Mucosa of descending colon (tissue), 3 donors: ENCODE results near the gene CSTF1. TPM values are rescaled to one million over a fixed set of nuclear protein-coding genes. Genes with fewer than 3 reads are reported as not detected.
A peak's percentile ranks its signal among the peaks of the same experiment; 100 is the strongest.

Experiments used
- ATAC-seq: fragments of 200-7000 bp; cut with Tn5 transposase; one replicate; pipeline ENCODE4 v1.9.1; 2020; ENCODE audit warnings: mild to moderate bottlenecking, moderate library complexity
- DNase-seq, 3 donors: peaks; one replicate each; pipeline ENCODE4 v3.0.0-alpha.2; 2020
- H3K36me3 ChIP-seq: fragments of 200-600 bp; one replicate; pipeline ENCODE4 v1.8.0; 2021; ENCODE audit warnings: low read depth, mild to moderate bottlenecking
- H3K4me1 ChIP-seq: fragments of 200-600 bp; one replicate; pipeline ENCODE4 v1.8.0; 2021; ENCODE audit warnings: low read depth, mild to moderate bottlenecking
- H3K4me3 ChIP-seq: fragments of 200-600 bp; one replicate; pipeline ENCODE4 v1.8.0; 2021; ENCODE audit warnings: mild to moderate bottlenecking
- H3K9me3 ChIP-seq: fragments of 200-600 bp; one replicate; pipeline ENCODE4 v1.8.0; 2021; ENCODE audit warnings: mild to moderate bottlenecking
- CTCF ChIP-seq: fragments of 200-600 bp; IDR thresholded peaks from one replicate; pipeline ENCODE4 v1.8.0; 2022; ENCODE audit warnings: antibody characterized with exemption, mild to moderate bottlenecking
- intact Hi-C, 2 donors: fragments of 100-400 bp; cut with DNase I in 1 of 2; cut with micrococcal nuclease in 1 of 2; formaldehyde crosslinking; loops; one replicate each; pipeline versions ENCODE4 v1.11.0 to v1.11.1; 2022; cut with DNase I, micrococcal nuclease
- long read RNA-seq, 2 donors: library from polyadenylated mRNA; unstranded; transcript quantifications; one replicate each; pipeline ENCODE4 v2.0.0, GENCODE V29; 2019 to 2021
- total RNA-seq, 3 donors: library from RNA; stranded (reverse); fragmentation: NEBNext Ultra II Directional in 2 of 3; extraction: Animal tissue kit (Norgen Biotek cat#: 25700) in 2 of 3; gene quantifications; one replicate each; pipeline versions ENCODE4 v1.2.1 to v1.2.4, GENCODE V29; 2021 to 2023
- donor health status: DM: no; HTN: no; CAD: no; lungs with moderate emphysema.
- donor health status: DM: no; HTN: no; CAD: no.
- donor health status: DM: no; HTN: yes; CAD: no.

Gene CSTF1
- total RNA-seq = 10 to 100 TPM; 23.0 to 27.3 (median 25.2) TPM
- long read RNA-seq, donor 1, full-length matches to known transcripts = 9 of 15 reads
- long read RNA-seq, donor 1, partial matches to known transcripts = 1 of 15 reads
- long read RNA-seq, donor 1, other reads (novel, unspliced or antisense) = 5 of 15 reads
- long read RNA-seq, donor 2, full-length matches to known transcripts = 6 of 13 reads
- long read RNA-seq, donor 2, partial matches to known transcripts = 1 of 13 reads
- long read RNA-seq, donor 2, other reads (novel, unspliced or antisense) = 6 of 13 reads

GRCh38 chr20:56392132-56392880 lies at the start of gene CSTF1, which contains the start of gene AURKA:
CSTF1 (plus strand) TSS chr20:56392645; CDS start chr20:56395553, 2,908 bp downstream.
AURKA (minus strand) TSS chr20:56392215; CDS start chr20:56388197, 4,018 bp downstream.
- no peaks in the 10 kb centered on the region for H3K9me3 ChIP-seq
- DNase-seq (peak; percentile 99 to 100 (median 100)), ATAC-seq (peak; percentile 95)
- peak; percentile 14 for TF ChIP-seq CTCF
- H3K4me3 ChIP-seq = peak within 1 kb of the TSS; percentile 82
- H3K4me1 ChIP-seq = peaks cover 22% of the 10 kb centered on the region
- no peaks in the 10 kb centered on the region for H3K36me3 ChIP-seq
- intact Hi-C loops = no loop called here

- H3K36me3 ChIP-seq = no peaks in the 10 kb centered on the region
- no peaks in the 10 kb centered on the region for H3K4me1 ChIP-seq
- H3K9me3 ChIP-seq = no peaks in the 10 kb centered on the region
- H3K4me3 ChIP-seq = no peak overlapping the region
- TF ChIP-seq CTCF = no peak
- intact Hi-C loops = no loop called here
- ATAC-seq (no peak), DNase-seq (no peak)
These were observed 49.7 kb upstream of the CSTF1 start for GRCh38 chr20:56342783-56343182.

GRCh38 chr20:56343861-56344381 lies 48.5 kb upstream of the CSTF1 start:
- peak in 2 of 3 donors; percentile 25 to 41 for DNase-seq
- intact Hi-C loops = no loop called here
- H3K4me3 ChIP-seq = no peak overlapping the region
- H3K4me1 ChIP-seq = no peaks in the 10 kb centered on the region
- no peaks in the 10 kb centered on the region for H3K36me3 ChIP-seq
- TF ChIP-seq CTCF = peak; percentile 46
- H3K9me3 ChIP-seq = no peaks in the 10 kb centered on the region
- peak; percentile 35 for ATAC-seq

GRCh38 chr20:56345911-56346310 lies 46.5 kb upstream of the CSTF1 start:
- Histone ChIP-seq H3K9me3 (no peaks in the 10 kb centered on the region), H3K36me3 (no peaks in the 10 kb centered on the region), H3K4me3 (no peak overlapping the region), H3K4me1 (no peaks in the 10 kb centered on the region)
- DNase-seq = no peak
- intact Hi-C loops = no loop called here
- ATAC-seq = no peak
- no peak for TF ChIP-seq CTCF

GRCh38 chr20:56347628-56348304 lies 44.7 kb upstream of the CSTF1 start:
- Histone ChIP-seq H3K9me3 (no peaks in the 10 kb centered on the region), H3K4me3 (no peak overlapping the region), H3K36me3 (no peaks in the 10 kb centered on the region), H3K4me1 (no peaks in the 10 kb centered on the region)
- DNase-seq = no peak
- TF ChIP-seq CTCF = no peak
- intact Hi-C loops = no loop called here
- ATAC-seq = no peak
